Activated CD4-positive, alpha-beta memory T cell treated with anti-CD3 and anti-CD28 coated beads for 36 hours (primary cell): ENCODE measurements around the gene ING3. TPM values are rescaled to one million over a fixed set of nuclear protein-coding genes. Genes with fewer than 3 reads are reported as not detected.

Source experiments
- CTCF ChIA-PET: fragments of 350-600 bp; sonication (Branson Sonifier 250); formaldehyde crosslinking; loops from one replicate; lab custom pipeline; 2021; ENCODE audit warnings: antibody characterized with exemption, inconsistent platforms; lab: Charles Lee
- POLR2A ChIA-PET: fragments of 350-600 bp; sonication (Branson Sonifier 250); formaldehyde crosslinking; loops from one replicate; lab custom pipeline; 2021; ENCODE audit warnings: antibody characterized with exemption; lab: Charles Lee
- DNase-seq: peaks from one replicate; pipeline ENCODE4 v3.0.0-alpha.2; 2020
- H3K27ac Mint-ChIP-seq: one replicate; pipeline ENCODE4 v1.8.0; 2021; ENCODE audit warnings: mixed read lengths
- H3K27me3 Mint-ChIP-seq: one replicate; pipeline ENCODE4 v1.8.0; 2021; ENCODE audit warnings: mixed read lengths
- H3K36me3 Mint-ChIP-seq: one replicate; pipeline ENCODE4 v1.8.0; 2021; ENCODE audit warnings: mixed read lengths
- H3K4me1 Mint-ChIP-seq: one replicate; pipeline ENCODE4 v1.8.0; 2021; ENCODE audit warnings: low read depth, mixed read lengths
- H3K4me3 Mint-ChIP-seq: one replicate; pipeline ENCODE4 v1.8.0; 2021; ENCODE audit warnings: mild to moderate bottlenecking, mixed read lengths
- H3K9me3 Mint-ChIP-seq: one replicate; pipeline ENCODE4 v1.8.0; 2021; ENCODE audit warnings: mixed read lengths
- intact Hi-C: fragments of 100-400 bp; cut with micrococcal nuclease; formaldehyde crosslinking; loops from one replicate; pipeline ENCODE4 v1.15.1; 2023
- total RNA-seq, 2 experiments: library from RNA; stranded (reverse); gene quantifications; one replicate each; pipeline ENCODE4 v1.2.3, GENCODE V29; 2021

Gene ING3
- total RNA-seq, 2 experiments from 2014 or later, result 23.5 to 24.8 TPM

GRCh38 chr7:120991161-120991560 is 40.6 kb downstream of the ING3 start:
- no peak overlapping the region for H3K4me3 Mint-ChIP-seq
- no peak overlapping the region for H3K27ac Mint-ChIP-seq
- ChIA-PET CTCF (interaction anchor here (2.3 to 6.5 kb wide), 2 partner anchors 90 to 116 kb away, joined by 7 to 65 read pairs; no protein-coding TSS in a partner anchor), POLR2A (no interaction called here)
- DNase-seq, result no peak
- peaks cover 41% of the 10 kb centered on the region for H3K27me3 Mint-ChIP-seq
- intact Hi-C loops, result no loop called here
- no peaks in the 10 kb centered on the region for H3K9me3 Mint-ChIP-seq
- no peaks in the 10 kb centered on the region for H3K36me3 Mint-ChIP-seq
- peaks cover 20% of the 10 kb centered on the region for H3K4me1 Mint-ChIP-seq

DNA sequence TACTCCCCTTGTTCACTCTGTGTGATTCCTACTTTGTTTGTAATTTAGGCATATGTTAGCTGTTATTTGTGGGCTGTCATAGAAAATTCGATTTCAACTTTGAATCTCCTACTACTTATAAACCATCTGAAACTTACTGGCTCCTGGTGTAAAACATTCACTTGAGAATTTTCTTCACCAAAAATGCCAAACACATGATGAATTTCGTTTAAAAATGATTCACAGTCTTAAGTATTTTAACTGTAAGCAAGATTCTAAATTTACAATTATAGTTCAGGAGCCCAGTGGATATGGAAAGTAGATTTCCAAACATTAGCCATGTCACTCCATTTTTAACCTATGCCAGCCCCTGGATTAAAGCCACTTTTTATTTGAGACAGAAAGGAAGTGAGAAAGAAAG is 41.0 kb downstream of the ING3 start:
- intact Hi-C loops, result no loop called here
- ChIA-PET POLR2A (no interaction called here), CTCF (interaction anchor here (2.3 to 6.5 kb wide), 2 partner anchors 90 to 116 kb away, joined by 7 to 65 read pairs; no protein-coding TSS in a partner anchor)
- no peak overlapping the region for H3K27ac Mint-ChIP-seq
- no peak overlapping the region for H3K4me3 Mint-ChIP-seq
- peaks cover 37% of the 10 kb centered on the region for H3K27me3 Mint-ChIP-seq
- no peak for DNase-seq
- H3K9me3 Mint-ChIP-seq, result no peaks in the 10 kb centered on the region
- H3K4me1 Mint-ChIP-seq, result peaks cover 23% of the 10 kb centered on the region
- H3K36me3 Mint-ChIP-seq, result no peaks in the 10 kb centered on the region

GRCh38 chr7:120992272-120992964 is 41.8 kb downstream of the ING3 start:
- CTCF ChIA-PET, result interaction anchor here (6.5 kb wide), 1 partner anchor 89 kb away, joined by 65 read pairs; no protein-coding TSS in a partner anchor
- H3K27me3 Mint-ChIP-seq, result peaks cover 33% of the 10 kb centered on the region
- no peak overlapping the region for H3K27ac Mint-ChIP-seq
- H3K36me3 Mint-ChIP-seq, result no peaks in the 10 kb centered on the region
- no peaks in the 10 kb centered on the region for H3K9me3 Mint-ChIP-seq
- intact Hi-C loops, result loop anchor here (1.0 kb wide), 1 partner anchor 10 kb away; no protein-coding TSS in a partner anchor
- H3K4me3 Mint-ChIP-seq, result no peak overlapping the region
- POLR2A ChIA-PET, result no interaction called here
- DNase-seq, result no peak
- peaks cover 27% of the 10 kb centered on the region for H3K4me1 Mint-ChIP-seq

DNA sequence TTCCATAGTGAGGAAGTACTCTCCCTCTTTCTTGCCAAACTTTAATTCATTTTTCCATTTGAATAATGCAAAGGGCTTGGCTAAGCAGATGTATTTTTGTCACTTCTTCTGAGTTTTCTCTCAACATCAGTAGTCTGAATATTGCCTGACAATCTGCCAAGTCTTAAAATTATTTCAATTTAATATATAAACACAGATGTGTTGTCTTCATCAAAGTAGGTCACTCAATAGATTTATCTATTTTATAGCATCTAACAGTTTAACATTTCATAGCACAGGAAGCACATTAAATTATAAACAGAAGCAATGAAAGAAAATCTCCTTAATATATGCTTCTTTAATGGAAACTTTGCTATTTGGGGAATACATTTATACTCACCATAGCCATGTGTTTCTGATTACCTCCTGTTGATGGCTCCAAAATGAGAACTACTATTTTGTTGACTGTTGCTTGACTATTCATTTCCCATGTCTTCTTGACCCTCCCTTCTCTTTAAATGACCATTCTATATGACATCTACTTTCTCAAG is 42.5 kb downstream of the ING3 start:
- no peak overlapping the region for H3K27ac Mint-ChIP-seq
- H3K36me3 Mint-ChIP-seq, result no peaks in the 10 kb centered on the region
- no peak for DNase-seq
- POLR2A ChIA-PET, result no interaction called here
- peaks cover 23% of the 10 kb centered on the region for H3K4me1 Mint-ChIP-seq
- no peaks in the 10 kb centered on the region for H3K9me3 Mint-ChIP-seq
- intact Hi-C loops, result loop anchor here (1.0 kb wide), 1 partner anchor 11 kb away; no protein-coding TSS in a partner anchor
- no peak overlapping the region for H3K4me3 Mint-ChIP-seq
- peaks cover 27% of the 10 kb centered on the region for H3K27me3 Mint-ChIP-seq
- CTCF ChIA-PET, result no interaction called here

- H3K9me3 Mint-ChIP-seq, result no peaks in the 10 kb centered on the region
- ChIA-PET CTCF (no interaction called here), POLR2A (no interaction called here)
- H3K27me3 Mint-ChIP-seq, result peaks cover 23% of the 10 kb centered on the region
- H3K4me1 Mint-ChIP-seq, result peaks cover 17% of the 10 kb centered on the region
- no peak for DNase-seq
- H3K27ac Mint-ChIP-seq, result no peak overlapping the region
- no peaks in the 10 kb centered on the region for H3K36me3 Mint-ChIP-seq
- intact Hi-C loops, result no loop called here
- H3K4me3 Mint-ChIP-seq, result no peak overlapping the region
Observed at GRCh38 chr7:120993553-120994191, 43.1 kb downstream of the ING3 start.

DNA sequence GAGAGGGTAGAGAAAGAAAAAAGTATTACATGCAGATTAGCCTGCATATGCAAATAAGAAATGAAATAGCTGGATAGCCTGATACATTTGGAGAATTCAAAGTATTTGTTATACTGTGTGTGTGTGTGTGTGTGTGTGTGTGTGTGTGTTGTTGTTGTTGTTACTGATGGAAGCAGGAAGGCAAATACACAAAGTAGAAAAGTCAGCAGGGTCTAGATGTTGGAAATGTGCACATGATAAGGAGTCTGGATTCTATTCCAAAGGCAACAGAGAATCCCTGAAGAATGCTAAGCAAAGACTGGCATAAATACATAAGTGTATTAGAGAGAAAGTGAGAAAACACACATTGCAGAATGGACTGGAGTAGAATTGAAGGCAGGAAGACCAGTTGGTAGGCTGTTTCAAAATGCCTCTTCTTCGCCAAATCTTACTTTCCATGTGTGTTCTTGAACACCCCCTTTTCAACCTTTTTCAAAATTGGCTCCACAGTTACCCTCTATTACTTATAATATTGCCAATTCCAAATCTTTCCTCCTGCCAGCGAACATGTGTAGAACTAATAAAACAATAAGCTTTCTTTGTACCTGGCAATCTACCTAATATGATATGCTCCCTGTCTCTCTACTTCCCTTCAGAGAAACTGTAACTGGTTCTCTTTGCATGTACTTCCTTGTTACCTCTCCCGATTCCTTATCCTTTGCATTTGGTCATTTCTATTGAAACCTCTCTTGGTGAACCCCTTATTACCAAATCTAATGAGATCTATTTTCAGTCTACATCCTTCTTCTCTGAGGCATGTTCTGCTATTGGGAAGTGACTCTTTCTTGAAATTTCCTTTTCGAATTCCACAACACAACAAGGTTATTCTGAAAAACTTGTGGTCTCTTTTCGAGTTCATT is 44.2 kb downstream of the ING3 start:
- Mint-ChIP-seq H3K27me3 (peaks cover 12% of the 10 kb centered on the region), H3K4me1 (peaks cover 11% of the 10 kb centered on the region), H3K27ac (no peak overlapping the region), H3K4me3 (no peak overlapping the region), H3K9me3 (no peaks in the 10 kb centered on the region), H3K36me3 (no peaks in the 10 kb centered on the region)
- intact Hi-C loops, result no loop called here
- DNase-seq, result no peak
- POLR2A ChIA-PET, result no interaction called here
- CTCF ChIA-PET, result interaction anchor here (0.6 kb wide), 1 partner anchor 8 kb away, joined by 4 read pairs; no protein-coding TSS in a partner anchor

GRCh38 chr7:120995654-120996053 is 45.1 kb downstream of the ING3 start:
- Mint-ChIP-seq H3K4me3 (no peak overlapping the region), H3K27me3 (peaks cover 7% of the 10 kb centered on the region), H3K9me3 (no peaks in the 10 kb centered on the region), H3K27ac (no peak overlapping the region), H3K4me1 (peaks cover 15% of the 10 kb centered on the region), H3K36me3 (no peaks in the 10 kb centered on the region)
- POLR2A ChIA-PET, result no interaction called here
- intact Hi-C loops, result no loop called here
- no peak for DNase-seq
- CTCF ChIA-PET, result interaction anchor here (0.6 to 0.9 kb wide), 2 partner anchors 9 to 204 kb away, joined by 4 read pairs; no protein-coding TSS in a partner anchor

- ChIA-PET CTCF (interaction anchor here (0.7 to 0.9 kb wide), 2 partner anchors 10 to 205 kb away, joined by 4 read pairs; no protein-coding TSS in a partner anchor), POLR2A (no interaction called here)
- H3K36me3 Mint-ChIP-seq, result no peaks in the 10 kb centered on the region
- peaks cover 5% of the 10 kb centered on the region for H3K27me3 Mint-ChIP-seq
- H3K27ac Mint-ChIP-seq, result no peak overlapping the region
- H3K4me1 Mint-ChIP-seq, result peaks cover 15% of the 10 kb centered on the region
- H3K4me3 Mint-ChIP-seq, result no peak overlapping the region
- no peaks in the 10 kb centered on the region for H3K9me3 Mint-ChIP-seq
- no peak for DNase-seq
- intact Hi-C loops, result no loop called here
Observed at GRCh38 chr7:120996333-120996987, 45.9 kb downstream of the ING3 start.

GRCh38 chr7:120996988-120997345 is 46.4 kb downstream of the ING3 start:
- Mint-ChIP-seq H3K4me1 (peaks cover 15% of the 10 kb centered on the region), H3K27ac (no peak overlapping the region), H3K27me3 (peaks cover 1% of the 10 kb centered on the region), H3K9me3 (no peaks in the 10 kb centered on the region), H3K36me3 (no peaks in the 10 kb centered on the region), H3K4me3 (no peak overlapping the region)
- intact Hi-C loops, result no loop called here
- POLR2A ChIA-PET, result no interaction called here
- CTCF ChIA-PET, result interaction anchor here (0.7 kb wide), 1 partner anchor 10 kb away, joined by 4 read pairs; no protein-coding TSS in a partner anchor
- DNase-seq, result no peak

DNA sequence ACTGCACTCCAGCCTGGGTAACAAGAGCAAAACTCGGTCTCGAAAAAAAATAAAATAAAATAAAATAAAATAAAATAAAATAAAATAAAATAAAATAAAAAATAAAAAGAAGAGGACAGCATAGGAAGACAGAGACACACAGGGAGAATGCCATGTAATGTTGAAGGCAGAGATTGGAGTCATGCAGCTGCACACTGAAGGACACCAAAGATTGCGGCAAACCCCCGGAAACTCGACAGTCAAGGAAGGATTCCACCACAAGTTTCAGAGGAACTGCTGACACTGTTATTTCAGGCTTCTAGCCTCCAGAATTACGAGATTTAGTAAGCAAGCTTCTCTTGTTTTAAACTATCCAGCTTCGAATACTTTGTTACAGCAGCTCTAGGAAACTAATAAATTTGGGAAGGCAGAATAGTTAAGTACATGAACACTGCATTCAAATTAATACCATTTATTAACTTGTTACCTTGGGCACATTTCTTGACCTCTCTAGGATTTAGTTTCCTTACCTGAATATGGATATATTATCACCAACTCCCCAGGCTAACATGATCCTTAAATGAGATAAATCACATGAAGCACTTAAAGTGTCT is 47.4 kb downstream of the ING3 start:
- no peaks in the 10 kb centered on the region for H3K36me3 Mint-ChIP-seq
- DNase-seq, result no peak
- CTCF ChIA-PET, result interaction anchor here (3.5 kb wide), 1 partner anchor 10 kb away, joined by 20 read pairs; the partner anchor contains the start of gene CPED1
- intact Hi-C loops, result no loop called here
- POLR2A ChIA-PET, result no interaction called here
- H3K9me3 Mint-ChIP-seq, result no peaks in the 10 kb centered on the region
- no peak overlapping the region for H3K27ac Mint-ChIP-seq
- peaks cover 1% of the 10 kb centered on the region for H3K27me3 Mint-ChIP-seq
- peaks cover 15% of the 10 kb centered on the region for H3K4me1 Mint-ChIP-seq
- H3K4me3 Mint-ChIP-seq, result no peak overlapping the region

- ChIA-PET POLR2A (no interaction called here), CTCF (interaction anchor here (3.5 kb wide), 1 partner anchor 11 kb away, joined by 20 read pairs; the partner anchor contains the start of gene CPED1)
- DNase-seq, result no peak
- intact Hi-C loops, result no loop called here
- Mint-ChIP-seq H3K36me3 (no peaks in the 10 kb centered on the region), H3K9me3 (no peaks in the 10 kb centered on the region), H3K27ac (no peak overlapping the region), H3K27me3 (peaks cover 3% of the 10 kb centered on the region), H3K4me3 (no peak overlapping the region), H3K4me1 (peaks cover 15% of the 10 kb centered on the region)
Observed at GRCh38 chr7:120998520-120998919, 47.9 kb downstream of the ING3 start.
